ENCODE measurements around the gene UROS.
A peak's percentile ranks its signal among the peaks of the same experiment; 100 is the strongest.

Gene UROS

DNA sequence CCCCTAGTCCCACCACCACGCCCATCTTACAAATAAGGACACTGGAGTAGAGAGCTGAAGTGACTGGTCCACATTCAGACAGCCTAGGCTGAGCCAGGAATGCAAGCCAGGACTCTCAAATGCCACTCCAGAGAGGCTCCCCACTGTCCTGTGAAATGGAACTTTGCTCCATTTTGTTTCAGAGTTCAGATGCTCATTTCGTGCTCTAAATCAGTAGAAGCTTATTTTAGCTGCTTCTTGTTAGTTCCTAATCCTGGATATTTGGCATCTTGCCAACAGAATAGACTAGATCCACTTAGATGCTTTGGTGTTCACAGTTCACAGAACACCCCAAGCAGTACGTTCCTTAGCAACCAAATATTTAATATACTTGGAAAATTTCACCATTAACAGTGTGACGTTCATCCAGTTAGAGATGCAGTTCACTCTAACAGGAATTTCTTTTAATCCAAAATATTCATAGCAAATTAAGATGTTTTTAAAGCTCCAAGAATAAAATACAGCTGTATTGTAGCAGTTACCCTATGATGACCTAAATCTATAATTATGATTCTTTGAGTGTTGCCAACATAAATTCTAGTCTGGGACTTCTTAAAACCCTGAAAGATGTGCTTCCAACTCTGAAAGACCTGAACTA lies 54.7 kb downstream of the UROS start:
- no peak overlapping the region for H3K27ac ChIP-seq (replicated peaks)
- DNase-seq (ENCODE audit: low read depth in 1 of 2, low spot score in 1 of 2), result peak in 1 of 2 experiments; percentile 4
- no peaks in the 10 kb centered on the region for H3K27me3 ChIP-seq (ENCODE audit: insufficient read depth, poor library complexity, severe bottlenecking)
- TF ChIP-seq GABPA (IDR thresholded peaks at IDR 0.05; ENCODE audit: low read depth) (no peak), POLR2AphosphoS5 (IDR thresholded peaks at IDR 0.05; ENCODE audit: low read depth) (no peak), SPI1 (IDR thresholded peaks at IDR 0.05; ENCODE audit: borderline replicate concordance, low read depth) (no peak)
- TF ChIP-seq, protein P1, sequence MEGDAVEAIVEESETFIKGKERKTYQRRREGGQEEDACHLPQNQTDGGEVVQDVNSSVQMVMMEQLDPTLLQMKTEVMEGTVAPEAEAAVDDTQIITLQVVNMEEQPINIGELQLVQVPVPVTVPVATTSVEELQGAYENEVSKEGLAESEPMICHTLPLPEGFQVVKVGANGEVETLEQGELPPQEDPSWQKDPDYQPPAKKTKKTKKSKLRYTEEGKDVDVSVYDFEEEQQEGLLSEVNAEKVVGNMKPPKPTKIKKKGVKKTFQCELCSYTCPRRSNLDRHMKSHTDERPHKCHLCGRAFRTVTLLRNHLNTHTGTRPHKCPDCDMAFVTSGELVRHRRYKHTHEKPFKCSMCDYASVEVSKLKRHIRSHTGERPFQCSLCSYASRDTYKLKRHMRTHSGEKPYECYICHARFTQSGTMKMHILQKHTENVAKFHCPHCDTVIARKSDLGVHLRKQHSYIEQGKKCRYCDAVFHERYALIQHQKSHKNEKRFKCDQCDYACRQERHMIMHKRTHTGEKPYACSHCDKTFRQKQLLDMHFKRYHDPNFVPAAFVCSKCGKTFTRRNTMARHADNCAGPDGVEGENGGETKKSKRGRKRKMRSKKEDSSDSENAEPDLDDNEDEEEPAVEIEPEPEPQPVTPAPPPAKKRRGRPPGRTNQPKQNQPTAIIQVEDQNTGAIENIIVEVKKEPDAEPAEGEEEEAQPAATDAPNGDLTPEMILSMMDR (IDR thresholded peaks at IDR 0.05; ENCODE audit: insufficient read depth, low read length), result no peak
- TF ChIP-seq, protein P2, sequence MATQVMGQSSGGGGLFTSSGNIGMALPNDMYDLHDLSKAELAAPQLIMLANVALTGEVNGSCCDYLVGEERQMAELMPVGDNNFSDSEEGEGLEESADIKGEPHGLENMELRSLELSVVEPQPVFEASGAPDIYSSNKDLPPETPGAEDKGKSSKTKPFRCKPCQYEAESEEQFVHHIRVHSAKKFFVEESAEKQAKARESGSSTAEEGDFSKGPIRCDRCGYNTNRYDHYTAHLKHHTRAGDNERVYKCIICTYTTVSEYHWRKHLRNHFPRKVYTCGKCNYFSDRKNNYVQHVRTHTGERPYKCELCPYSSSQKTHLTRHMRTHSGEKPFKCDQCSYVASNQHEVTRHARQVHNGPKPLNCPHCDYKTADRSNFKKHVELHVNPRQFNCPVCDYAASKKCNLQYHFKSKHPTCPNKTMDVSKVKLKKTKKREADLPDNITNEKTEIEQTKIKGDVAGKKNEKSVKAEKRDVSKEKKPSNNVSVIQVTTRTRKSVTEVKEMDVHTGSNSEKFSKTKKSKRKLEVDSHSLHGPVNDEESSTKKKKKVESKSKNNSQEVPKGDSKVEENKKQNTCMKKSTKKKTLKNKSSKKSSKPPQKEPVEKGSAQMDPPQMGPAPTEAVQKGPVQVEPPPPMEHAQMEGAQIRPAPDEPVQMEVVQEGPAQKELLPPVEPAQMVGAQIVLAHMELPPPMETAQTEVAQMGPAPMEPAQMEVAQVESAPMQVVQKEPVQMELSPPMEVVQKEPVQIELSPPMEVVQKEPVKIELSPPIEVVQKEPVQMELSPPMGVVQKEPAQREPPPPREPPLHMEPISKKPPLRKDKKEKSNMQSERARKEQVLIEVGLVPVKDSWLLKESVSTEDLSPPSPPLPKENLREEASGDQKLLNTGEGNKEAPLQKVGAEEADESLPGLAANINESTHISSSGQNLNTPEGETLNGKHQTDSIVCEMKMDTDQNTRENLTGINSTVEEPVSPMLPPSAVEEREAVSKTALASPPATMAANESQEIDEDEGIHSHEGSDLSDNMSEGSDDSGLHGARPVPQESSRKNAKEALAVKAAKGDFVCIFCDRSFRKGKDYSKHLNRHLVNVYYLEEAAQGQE (IDR thresholded peaks at IDR 0.05; ENCODE audit: insufficient replicate concordance, low read depth), result no peak
- H3K4me3 ChIP-seq (replicated peaks; ENCODE audit: insufficient read depth, low read length), result no peak overlapping the region

DNA sequence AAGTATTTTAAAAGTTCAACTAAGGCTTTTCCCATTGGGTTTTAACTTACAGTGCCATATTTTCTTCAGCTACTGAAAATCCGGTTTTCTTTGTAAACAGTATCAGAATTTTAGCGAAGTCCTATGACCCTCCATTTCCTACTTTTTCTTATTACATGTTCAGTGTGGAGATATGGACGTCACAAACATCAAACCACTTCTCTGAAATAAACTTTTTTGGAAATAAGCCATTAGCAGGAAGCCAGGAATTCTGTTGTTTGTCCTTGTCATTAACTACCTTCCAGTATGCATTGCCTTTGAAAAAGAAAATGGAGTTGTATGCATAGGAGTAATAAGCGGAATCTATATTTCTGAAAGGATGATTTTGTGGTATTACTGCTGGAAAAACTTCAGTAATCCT lies 56.5 kb downstream of the UROS start:
- DNase-seq (ENCODE audit: low read depth in 1 of 2, low spot score in 1 of 2), result no peak
- no peaks in the 10 kb centered on the region for H3K27me3 ChIP-seq (ENCODE audit: insufficient read depth, poor library complexity, severe bottlenecking)
- no peak overlapping the region for H3K4me3 ChIP-seq (replicated peaks; ENCODE audit: insufficient read depth, low read length)
- TF ChIP-seq GABPA (IDR thresholded peaks at IDR 0.05; ENCODE audit: low read depth) (no peak), POLR2AphosphoS5 (IDR thresholded peaks at IDR 0.05; ENCODE audit: low read depth) (no peak), SPI1 (IDR thresholded peaks at IDR 0.05; ENCODE audit: borderline replicate concordance, low read depth) (no peak)
- TF ChIP-seq, protein P1 (IDR thresholded peaks at IDR 0.05; ENCODE audit: insufficient read depth, low read length), result no peak
- TF ChIP-seq, protein P2 (IDR thresholded peaks at IDR 0.05; ENCODE audit: insufficient replicate concordance, low read depth), result no peak
- no peak overlapping the region for H3K27ac ChIP-seq (replicated peaks)

DNA sequence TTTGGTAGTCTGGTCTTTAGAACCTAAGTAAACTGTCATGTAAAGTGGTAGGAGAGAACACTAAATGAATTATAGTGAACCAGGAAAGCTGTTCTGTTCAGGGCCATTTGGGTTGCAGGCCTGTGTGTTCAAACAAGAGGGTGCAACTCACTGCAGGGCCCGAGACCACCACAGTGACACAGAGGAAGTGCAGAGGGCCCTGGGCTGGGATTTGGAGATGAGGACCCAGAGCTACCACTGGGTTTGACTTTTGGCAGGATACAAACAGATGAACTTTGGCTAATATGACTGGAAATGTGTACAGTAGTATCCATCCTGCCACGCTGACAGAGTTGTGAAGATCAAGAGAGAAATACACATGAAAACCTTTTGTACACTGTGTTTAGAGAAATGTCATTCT lies 57.2 kb downstream of the UROS start:
- Histone ChIP-seq H3K4me3 (replicated peaks; ENCODE audit: insufficient read depth, low read length) (no peak overlapping the region), H3K27me3 (ENCODE audit: insufficient read depth, poor library complexity, severe bottlenecking) (no peaks in the 10 kb centered on the region), H3K27ac (replicated peaks) (no peak overlapping the region)
- TF ChIP-seq SPI1 (IDR thresholded peaks at IDR 0.05; ENCODE audit: borderline replicate concordance, low read depth) (no peak), GABPA (IDR thresholded peaks at IDR 0.05; ENCODE audit: low read depth) (no peak), POLR2AphosphoS5 (IDR thresholded peaks at IDR 0.05; ENCODE audit: low read depth) (no peak)
- TF ChIP-seq, protein P2 (IDR thresholded peaks at IDR 0.05; ENCODE audit: insufficient replicate concordance, low read depth), result no peak
- TF ChIP-seq, protein P1 (IDR thresholded peaks at IDR 0.05; ENCODE audit: insufficient read depth, low read length), result no peak
- no peak for DNase-seq (ENCODE audit: low read depth in 1 of 2, low spot score in 1 of 2)
